Measurements from ENCODE around the gene DGUOK.

The DGUOK gene

DNA sequence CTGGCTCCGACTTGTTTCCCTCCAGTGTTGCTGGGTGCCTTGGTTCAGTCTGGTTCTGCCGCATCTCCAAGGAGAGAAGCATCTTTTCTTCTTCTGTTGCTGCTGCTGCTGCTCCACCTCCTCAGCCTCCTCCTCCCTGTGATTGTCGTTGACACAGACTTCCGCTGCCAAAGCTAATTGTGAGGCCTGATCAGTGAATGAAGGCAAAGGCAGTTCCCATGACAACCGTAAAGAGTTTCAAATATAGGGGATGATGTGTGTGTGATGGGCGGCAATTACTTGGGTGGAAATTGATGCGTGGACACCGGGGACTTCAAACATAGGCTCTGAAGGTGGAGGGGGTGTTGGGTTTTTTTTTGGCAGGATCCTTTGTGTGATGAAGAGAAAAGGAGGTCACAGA is 71.8 kb downstream of the DGUOK start:
- no peak for DNase-seq (ENCODE audit: low spot score)

DNA sequence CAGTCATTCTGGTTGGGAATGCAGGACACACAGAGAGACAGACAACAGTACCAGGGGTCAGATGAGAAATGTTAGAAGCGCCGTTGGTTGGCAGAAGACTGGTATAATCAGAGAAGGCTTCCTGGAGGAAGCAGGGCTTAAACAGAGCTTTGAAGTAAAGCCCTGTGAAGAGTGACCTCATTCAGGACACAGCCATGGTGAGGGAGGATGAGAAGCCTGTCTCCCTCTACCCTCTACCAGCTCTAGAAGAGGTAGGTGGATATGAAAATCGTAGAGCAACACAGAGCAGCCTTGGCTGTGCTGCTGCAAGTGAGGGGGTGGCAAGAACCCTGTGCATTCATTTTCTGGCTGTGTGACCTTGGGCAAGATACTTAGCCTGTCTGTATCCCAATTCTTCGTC is 72.3 kb downstream of the DGUOK start:
- no peak for DNase-seq (ENCODE audit: low spot score)

DNA sequence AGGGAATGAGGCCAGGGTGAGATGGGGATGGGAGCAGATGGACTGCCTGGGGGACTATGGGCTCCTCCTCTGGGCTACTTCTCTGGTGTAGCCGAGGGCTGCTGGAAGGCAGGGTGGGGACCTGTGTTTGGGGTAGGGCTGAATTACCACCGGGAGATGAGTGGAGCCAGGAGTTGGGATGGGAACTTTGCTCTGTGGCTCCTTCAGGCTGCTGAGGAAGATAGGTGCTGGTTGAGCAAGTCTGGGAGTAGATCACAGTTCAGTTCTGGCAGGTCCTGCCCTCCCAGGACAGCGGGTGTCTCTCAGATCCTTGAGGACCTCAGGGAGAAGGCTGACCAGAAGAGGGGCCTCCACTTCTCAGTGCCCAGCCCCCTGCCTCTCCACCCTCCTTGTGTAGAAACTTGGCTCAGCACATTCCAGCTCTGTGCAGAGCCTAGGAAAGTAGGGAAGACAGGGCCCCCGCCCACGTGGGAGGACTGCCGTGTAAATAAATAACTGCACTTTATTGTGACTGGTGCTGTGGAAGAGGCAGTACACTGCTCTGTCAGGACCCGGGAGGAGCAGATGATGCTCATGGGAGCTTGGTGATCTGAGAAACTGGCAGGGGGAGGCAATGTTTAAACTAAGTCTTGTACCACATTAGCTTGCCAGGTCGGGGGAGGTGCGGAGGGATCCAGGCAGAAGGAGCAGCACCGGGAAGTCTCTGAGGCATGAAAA is 73.4 kb downstream of the DGUOK start:
- DNase-seq (ENCODE audit: low spot score): no peak

DNA sequence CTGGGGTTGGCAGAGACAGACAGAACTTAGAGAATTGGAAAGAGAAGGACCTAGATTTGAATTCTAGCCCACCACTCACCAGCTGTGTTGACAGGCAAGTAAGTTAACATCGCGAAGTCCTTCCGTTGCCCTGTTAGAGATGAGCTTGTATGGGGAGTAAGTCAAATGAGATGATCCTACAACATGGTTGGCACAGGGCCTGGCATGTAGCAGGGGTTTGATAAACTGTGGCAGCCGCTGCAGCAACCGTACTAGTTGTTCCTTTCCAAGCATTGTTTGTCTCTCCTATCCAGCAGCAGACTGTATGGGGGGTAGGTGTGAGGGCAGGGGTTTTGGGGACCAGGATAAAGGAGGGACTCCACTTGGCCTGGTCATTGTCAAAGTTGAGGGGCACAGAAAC is 74.0 kb downstream of the DGUOK start:
- DNase-seq (ENCODE audit: low spot score): no peak

DNA sequence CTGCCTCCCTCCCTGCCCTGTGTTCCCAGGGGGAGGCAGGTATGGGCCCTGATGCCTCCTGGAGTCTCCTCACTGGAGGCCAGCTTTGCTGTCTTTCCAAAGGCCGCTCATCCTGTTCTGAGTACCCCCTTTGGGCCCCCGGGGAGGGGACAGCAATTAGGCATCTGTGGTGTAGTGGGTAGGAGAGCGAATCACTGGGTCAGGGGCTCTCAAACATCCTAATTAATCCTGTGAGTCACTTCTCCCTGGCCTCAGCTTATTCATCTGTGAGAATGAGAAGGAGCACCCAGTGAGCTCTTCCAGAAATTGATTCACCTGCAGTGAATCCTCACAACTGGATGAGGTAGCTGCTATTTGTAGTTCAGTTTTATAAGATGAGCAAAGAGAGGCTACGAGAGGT is 74.4 kb downstream of the DGUOK start:
- no peak for DNase-seq (ENCODE audit: low spot score)

- no peak for DNase-seq (ENCODE audit: low spot score)
These were observed 75.3 kb downstream of the DGUOK start for GRCh38 chr2:74001781-74002504.

- peak; percentile 50 for DNase-seq (ENCODE audit: low spot score)
These were observed 76.1 kb downstream of the DGUOK start for GRCh38 chr2:74002505-74003421.

GRCh38 chr2:74003494-74004211 is 77.0 kb downstream of the DGUOK start:
- DNase-seq (ENCODE audit: low spot score): no peak

DNA sequence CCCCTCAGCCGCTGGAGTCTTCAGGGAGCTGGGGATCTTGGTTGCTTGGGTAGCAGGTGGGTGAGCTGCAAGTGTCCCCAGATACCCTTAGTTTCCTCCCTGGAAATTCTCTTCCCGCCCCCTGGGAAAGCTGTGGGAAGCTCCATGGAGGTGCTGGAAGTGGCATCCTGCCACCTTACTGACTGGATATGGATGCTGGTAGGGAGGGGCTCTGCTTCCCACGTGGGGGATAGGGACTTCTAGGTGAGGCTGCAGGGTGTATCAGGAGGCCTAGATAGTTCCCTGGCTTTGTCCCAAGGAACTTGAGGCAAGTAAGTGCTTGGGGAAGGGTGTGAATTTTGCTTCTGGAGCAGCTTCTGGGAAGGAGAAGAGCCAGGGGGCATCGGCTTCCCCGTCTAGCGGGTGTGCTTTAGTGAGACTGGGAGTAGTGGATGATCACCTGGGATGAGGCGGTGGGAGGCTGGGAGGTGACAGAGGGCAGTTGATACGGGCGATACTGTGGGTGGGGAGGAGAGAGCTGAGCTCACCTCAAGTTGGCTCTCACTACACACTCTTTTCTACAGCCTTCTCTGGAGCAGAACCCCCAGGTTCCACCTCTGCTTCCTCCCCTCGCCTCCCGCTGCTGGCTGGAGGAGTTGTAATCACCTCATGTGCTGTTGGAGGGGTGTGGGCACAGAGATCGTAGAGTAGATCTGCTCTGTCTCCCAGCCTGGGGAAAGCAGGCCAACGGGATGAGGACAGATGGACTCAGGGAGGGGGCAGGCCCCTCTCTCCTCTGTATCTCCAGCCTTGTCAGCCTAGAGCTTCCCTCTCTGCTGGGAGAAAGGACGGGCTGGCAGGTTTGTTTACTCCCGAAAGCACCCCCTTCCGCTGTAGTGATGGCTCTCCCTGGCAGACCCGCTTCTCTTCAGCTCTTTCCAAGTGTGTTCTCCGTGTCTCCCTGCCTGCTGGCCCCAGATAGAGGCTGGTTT is 77.8 kb downstream of the DGUOK start:
- DNase-seq (ENCODE audit: low spot score): no peak

DNA sequence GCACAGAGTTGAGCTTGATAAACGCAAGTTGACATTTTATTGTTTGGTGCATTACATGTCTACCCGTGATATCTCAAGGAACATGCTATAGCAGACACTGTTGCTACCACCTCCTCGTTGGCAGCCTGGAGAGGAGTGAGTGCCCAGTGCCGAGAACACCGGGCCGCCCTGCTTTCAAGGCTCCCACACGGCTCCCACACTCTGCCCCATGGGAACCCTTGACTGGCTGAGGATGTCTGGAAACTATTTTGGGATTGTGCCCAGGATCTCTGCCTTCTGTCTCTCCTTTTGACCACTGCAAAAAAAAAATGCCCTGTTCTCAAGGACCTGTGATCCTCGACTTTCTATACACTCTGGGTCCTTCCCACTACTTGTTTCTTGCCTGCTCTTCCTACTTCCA is 79.1 kb downstream of the DGUOK start:
- no peak for DNase-seq (ENCODE audit: low spot score)

- DNase-seq (ENCODE audit: low spot score): no peak
These were observed 79.8 kb downstream of the DGUOK start for GRCh38 chr2:74006459-74006858.

DNA sequence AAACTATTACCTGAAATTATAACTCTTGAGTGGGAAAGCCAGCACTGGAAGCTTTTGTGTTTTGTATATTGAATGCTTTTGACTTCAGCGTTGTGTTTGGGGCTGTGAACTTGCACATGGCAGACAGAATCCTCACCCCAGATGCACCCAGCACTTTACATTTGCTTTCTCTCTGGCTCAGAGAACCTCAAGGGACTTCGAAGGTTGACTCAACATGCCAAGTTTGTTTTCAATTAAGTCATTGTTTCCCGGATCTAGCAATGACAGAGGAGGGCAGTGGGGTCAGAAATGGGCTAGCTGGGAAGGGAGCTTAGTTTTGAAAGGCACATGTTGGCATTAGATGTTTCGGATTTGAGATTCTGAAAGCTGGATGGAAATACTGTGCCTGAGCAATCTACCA is 80.4 kb downstream of the DGUOK start:
- peak; percentile 72 for DNase-seq (ENCODE audit: low spot score)

DNA sequence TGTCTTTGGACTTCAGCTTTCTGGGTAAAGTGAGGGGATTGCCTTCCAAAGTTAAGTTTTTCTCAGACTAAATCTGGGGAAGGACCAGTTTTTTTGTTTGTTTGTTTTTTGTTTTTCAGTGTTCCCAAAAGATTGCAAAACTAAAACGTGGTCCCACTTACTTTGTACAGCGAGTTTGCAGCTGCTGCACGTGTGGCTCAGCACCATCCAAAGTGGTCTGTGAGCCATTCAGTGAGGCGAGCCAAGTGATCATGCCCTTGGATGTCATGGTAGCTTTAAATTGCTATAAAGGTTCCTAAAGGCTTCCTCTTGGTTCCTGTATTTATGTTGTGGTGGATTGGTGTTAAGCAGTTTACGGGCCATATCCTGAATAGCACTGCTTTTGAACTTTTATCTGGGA is 81.0 kb downstream of the DGUOK start:
- no peak for DNase-seq (ENCODE audit: low spot score)
